NT2/D1 (cell line): ENCODE measurements around the gene ZDHHC1.

Source experiments
- DNase-seq: peaks from one replicate; pipeline ENCODE4 v3.0.0-alpha.2; 2011; ENCODE audit warnings: low read depth, low spot score
- H3K27me3 ChIP-seq: 2 replicates; pipeline ENCODE4 v1.6.0; 2011; ENCODE audit warnings: mild to moderate bottlenecking; ENCODE audit not compliant: insufficient read length, insufficient read depth
- H3K36me3 ChIP-seq: 2 replicates; pipeline ENCODE4 v1.6.1; 2011; ENCODE audit warnings: mild to moderate bottlenecking, low read length, mixed read lengths; ENCODE audit not compliant: insufficient read depth, insufficient read length
- H3K4me1 ChIP-seq: 2 replicates; pipeline ENCODE4 v1.5.1; 2011; ENCODE audit not compliant: insufficient read depth, insufficient read length
- H3K4me3 ChIP-seq: 2 replicates; pipeline ENCODE4 v1.5.1; 2011; ENCODE audit warnings: low read depth; ENCODE audit not compliant: insufficient read length
- H3K9ac ChIP-seq: 2 replicates; pipeline ENCODE4 v1.6.0; 2011; ENCODE audit warnings: low read depth; ENCODE audit not compliant: insufficient read length
- H3K9me3 ChIP-seq: 2 replicates; pipeline ENCODE4 v1.5.1; 2011; ENCODE audit warnings: mild to moderate bottlenecking, low read length; ENCODE audit not compliant: insufficient read depth
- SUZ12 ChIP-seq: IDR thresholded peaks from 2 replicates; pipeline ENCODE4 v1.6.1; 2011; ENCODE audit not compliant: insufficient read length, insufficient read depth; ENCODE audit errors: extremely low read depth
- YY1 ChIP-seq: IDR thresholded peaks from 2 replicates; pipeline ENCODE4 v1.6.1; 2011; ENCODE audit not compliant: insufficient read length, insufficient read depth
- ZNF274 ChIP-seq: IDR thresholded peaks from 2 replicates; pipeline ENCODE4 v1.6.1; 2011; ENCODE audit warnings: mild to moderate bottlenecking, low read depth, low read length

Gene ZDHHC1

DNA sequence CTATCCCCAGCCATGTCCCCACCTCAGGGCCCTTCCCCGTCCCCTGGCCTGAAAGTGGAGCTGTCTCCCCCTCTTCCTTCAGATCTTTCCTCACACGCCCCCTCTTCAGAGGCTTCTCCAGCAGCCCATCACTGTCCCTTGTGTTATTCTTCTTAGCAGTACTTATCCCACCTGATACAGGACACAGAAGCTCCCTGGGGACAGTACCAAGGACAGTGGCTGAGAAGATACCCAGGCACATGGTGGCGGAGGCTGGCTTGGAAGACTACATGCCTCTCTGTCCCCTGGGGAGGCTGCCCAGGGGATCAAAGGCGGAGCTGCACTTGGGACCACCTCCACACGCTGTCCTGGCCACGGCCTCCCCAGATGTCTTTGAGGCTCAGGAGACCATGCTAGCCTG lies 38.6 kb upstream of the ZDHHC1 start:
- Histone ChIP-seq H3K4me3 (no peak overlapping the region), H3K36me3 (peaks cover 51% of the 10 kb centered on the region), H3K4me1 (peaks cover 22% of the 10 kb centered on the region), H3K27me3 (no peaks in the 10 kb centered on the region), H3K9ac (no peak overlapping the region), H3K9me3 (no peaks in the 10 kb centered on the region)
- no peak for TF ChIP-seq ZNF274
- TF ChIP-seq YY1, result no peak
- TF ChIP-seq SUZ12, result no peak
- DNase-seq, result no peak

DNA sequence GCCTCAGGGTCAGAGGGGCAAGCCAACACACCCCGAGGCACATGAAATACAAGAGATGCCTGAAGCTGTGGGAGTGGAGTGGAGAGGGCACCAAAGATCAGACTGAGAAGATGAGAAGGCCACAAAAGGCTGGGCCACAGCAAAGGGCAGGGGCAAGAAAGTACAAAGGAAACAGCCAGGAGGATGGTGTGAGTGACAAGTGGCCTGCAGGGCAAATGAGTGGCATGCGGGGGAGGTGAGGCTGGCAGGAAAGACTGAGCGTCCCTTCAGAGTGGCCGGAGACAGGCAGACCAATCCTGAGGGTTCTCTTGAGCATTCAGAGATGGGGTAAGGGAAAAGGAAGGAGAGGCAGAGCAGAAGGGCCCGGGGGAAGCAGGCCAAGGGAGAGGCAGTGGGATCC lies 37.8 kb upstream of the ZDHHC1 start:
- H3K4me1 ChIP-seq, result peaks cover 16% of the 10 kb centered on the region

DNA sequence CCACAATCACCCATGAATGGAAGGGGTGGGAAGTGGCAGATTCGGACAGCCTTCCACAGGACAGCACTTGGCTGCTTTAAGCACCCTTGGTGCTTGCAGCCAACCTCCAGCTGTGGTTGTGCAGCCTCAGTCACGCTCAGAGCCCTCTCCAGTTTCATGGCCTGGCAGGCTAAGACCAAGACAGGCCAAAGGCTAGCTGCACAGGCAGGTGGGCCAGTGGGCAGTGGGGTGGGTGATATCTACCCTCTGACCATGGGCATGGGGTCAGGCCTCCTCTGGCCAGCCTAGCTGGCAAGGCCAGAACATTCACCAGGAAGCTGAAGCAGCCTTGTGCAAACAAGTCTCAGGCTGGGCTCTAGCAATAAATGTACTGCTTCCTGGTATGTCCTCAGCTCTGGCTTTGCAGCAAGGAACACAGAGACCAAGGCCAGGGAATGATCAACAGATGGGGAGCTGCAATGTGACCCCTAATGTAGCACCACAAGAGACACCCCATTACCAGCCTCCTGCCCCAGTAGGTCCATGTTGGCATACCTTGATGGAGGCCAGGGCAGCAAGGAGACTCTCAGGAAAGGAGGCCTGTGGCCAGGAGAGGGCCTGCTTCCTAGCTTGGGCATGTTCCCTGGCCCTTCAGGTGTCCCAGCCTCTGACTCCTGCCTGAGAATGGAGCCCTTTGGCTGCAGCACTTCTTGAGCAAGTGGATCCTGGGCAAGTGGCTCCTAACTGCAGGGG lies 35.6 kb upstream of the ZDHHC1 start:
- TF ChIP-seq ZNF274, result no peak
- no peak for TF ChIP-seq SUZ12
- no peak for TF ChIP-seq YY1
- Histone ChIP-seq H3K27me3 (no peaks in the 10 kb centered on the region), H3K9me3 (0 out of 2 replicates have a peak, but pooled peaks cover 5% of the 10 kb centered on the region), H3K4me1 (peaks cover 10% of the 10 kb centered on the region), H3K4me3 (no peak overlapping the region), H3K9ac (no peak overlapping the region), H3K36me3 (peaks cover 60% of the 10 kb centered on the region)
- no peak for DNase-seq

More for the DNA sequence above, 37.8 kb upstream of the ZDHHC1 start:
- H3K4me3 ChIP-seq, result no peak overlapping the region
- H3K9ac ChIP-seq, result no peak overlapping the region
- peaks cover 58% of the 10 kb centered on the region for H3K36me3 ChIP-seq
- TF ChIP-seq YY1, result no peak
- no peak for TF ChIP-seq SUZ12
- TF ChIP-seq ZNF274, result no peak
- no peaks in the 10 kb centered on the region for H3K27me3 ChIP-seq
- no peaks in the 10 kb centered on the region for H3K9me3 ChIP-seq
- no peak for DNase-seq

- Histone ChIP-seq H3K27me3 (no peaks in the 10 kb centered on the region), H3K36me3 (peaks cover 62% of the 10 kb centered on the region), H3K4me3 (no peak overlapping the region), H3K4me1 (peaks cover 16% of the 10 kb centered on the region), H3K9ac (no peak overlapping the region), H3K9me3 (0 out of 2 replicates have a peak, but pooled peaks cover 5% of the 10 kb centered on the region)
- DNase-seq, result no peak
- TF ChIP-seq YY1, result no peak
- no peak for TF ChIP-seq SUZ12
- no peak for TF ChIP-seq ZNF274
Observed at GRCh38 chr16:67451061-67451703, 34.9 kb upstream of the ZDHHC1 start.

- no peak for DNase-seq
- Histone ChIP-seq H3K27me3 (no peaks in the 10 kb centered on the region), H3K4me3 (no peak overlapping the region), H3K4me1 (peaks cover 20% of the 10 kb centered on the region), H3K9me3 (0 out of 2 replicates have a peak, but pooled peaks cover 5% of the 10 kb centered on the region), H3K9ac (no peak overlapping the region), H3K36me3 (peaks cover 70% of the 10 kb centered on the region)
- TF ChIP-seq ZNF274 (no peak), YY1 (no peak), SUZ12 (no peak)
Observed at GRCh38 chr16:67449739-67450138, 33.5 kb upstream of the ZDHHC1 start.

DNA sequence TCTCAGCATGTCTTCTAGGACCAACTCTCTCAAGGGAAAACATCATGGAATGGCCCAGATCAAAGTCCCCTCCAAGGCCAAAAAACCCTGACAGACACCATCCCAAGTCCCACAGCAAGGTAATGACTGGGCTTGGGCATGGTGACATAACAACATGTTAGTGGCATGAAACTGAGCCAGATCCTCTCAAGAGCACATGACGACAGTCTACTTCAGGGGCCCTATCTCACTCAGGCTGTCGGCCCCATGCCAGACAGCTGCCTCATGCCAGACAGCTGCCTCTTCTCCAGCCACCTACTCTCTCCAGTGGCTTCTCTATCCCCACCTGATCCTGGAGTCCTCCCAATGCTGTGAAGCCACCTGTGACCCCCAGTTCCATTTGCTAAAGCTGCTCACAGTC lies 33.1 kb upstream of the ZDHHC1 start:
- Histone ChIP-seq H3K9me3 (0 out of 2 replicates have a peak, but pooled peaks cover 5% of the 10 kb centered on the region), H3K4me3 (no peak overlapping the region), H3K36me3 (peaks cover 74% of the 10 kb centered on the region), H3K27me3 (no peaks in the 10 kb centered on the region), H3K4me1 (peaks cover 24% of the 10 kb centered on the region), H3K9ac (no peak overlapping the region)
- DNase-seq, result no peak
- TF ChIP-seq YY1 (no peak), ZNF274 (no peak), SUZ12 (no peak)

DNA sequence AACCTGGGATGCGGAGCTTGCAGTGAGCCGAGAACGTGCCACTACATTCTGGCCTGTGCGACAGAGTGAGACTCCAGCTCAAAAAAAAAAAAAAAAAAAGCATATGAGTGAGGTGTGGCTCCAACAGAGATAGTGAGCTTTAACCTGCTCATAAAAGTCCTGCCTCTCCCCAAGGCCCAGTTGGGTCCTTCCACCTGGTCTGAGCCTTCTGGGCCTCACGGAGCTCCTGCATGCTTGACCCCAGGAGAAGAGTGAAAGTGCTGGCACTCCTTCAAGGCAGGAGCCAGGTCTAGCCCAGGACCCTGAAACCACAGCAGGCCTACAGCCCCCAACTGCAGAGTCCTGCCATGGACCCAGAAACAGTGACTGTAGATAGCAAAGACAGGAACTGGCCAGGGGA lies 32.3 kb upstream of the ZDHHC1 start:
- Histone ChIP-seq H3K9me3 (0 out of 2 replicates have a peak, but pooled peaks cover 5% of the 10 kb centered on the region), H3K36me3 (peaks cover 80% of the 10 kb centered on the region), H3K4me1 (peaks cover 22% of the 10 kb centered on the region), H3K4me3 (no peak overlapping the region), H3K9ac (no peak overlapping the region), H3K27me3 (no peaks in the 10 kb centered on the region)
- no peak for TF ChIP-seq YY1
- TF ChIP-seq SUZ12, result no peak
- TF ChIP-seq ZNF274, result no peak
- no peak for DNase-seq
